Hepatocyte (in vitro differentiated cells): ENCODE data around the gene MED13L.

ENCODE experiments used
- EZH2 ChIP-seq: fragments of 200-600 bp; sonication (generic); IDR thresholded peaks from 2 replicates; pipeline ENCODE4 v1.6.1; 2016; ENCODE audit warnings: antibody characterized with exemption, mild to moderate bottlenecking, borderline replicate concordance
- TF ChIP-seq, protein P1 (sequence below): fragments of 200-600 bp; sonication (generic); IDR thresholded peaks from 2 replicates; pipeline ENCODE4 v1.5.1; 2016; ENCODE audit warnings: antibody characterized with exemption, mild to moderate bottlenecking; ENCODE audit not compliant: poor library complexity

DNA sequence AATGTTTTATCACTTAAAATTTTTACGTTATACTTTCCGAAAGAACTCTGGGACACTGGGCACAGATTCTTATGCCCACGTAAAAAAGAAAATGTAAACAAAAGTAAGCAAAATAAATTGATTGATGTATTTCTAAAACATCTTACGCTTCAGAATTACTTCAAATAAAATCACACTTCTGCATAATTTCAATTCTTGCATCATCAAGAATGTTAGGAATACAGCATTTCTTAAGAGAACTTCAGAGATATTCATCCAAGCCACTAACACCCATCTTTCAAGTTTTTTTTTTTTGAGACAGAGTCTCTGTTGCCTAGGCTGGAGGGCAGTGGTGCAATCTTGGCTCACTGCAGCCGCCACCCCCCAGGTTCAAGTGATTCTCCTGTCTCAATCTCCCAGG lies 180.6 kb downstream of the MED13L start:
- TF ChIP-seq, protein P1, sequence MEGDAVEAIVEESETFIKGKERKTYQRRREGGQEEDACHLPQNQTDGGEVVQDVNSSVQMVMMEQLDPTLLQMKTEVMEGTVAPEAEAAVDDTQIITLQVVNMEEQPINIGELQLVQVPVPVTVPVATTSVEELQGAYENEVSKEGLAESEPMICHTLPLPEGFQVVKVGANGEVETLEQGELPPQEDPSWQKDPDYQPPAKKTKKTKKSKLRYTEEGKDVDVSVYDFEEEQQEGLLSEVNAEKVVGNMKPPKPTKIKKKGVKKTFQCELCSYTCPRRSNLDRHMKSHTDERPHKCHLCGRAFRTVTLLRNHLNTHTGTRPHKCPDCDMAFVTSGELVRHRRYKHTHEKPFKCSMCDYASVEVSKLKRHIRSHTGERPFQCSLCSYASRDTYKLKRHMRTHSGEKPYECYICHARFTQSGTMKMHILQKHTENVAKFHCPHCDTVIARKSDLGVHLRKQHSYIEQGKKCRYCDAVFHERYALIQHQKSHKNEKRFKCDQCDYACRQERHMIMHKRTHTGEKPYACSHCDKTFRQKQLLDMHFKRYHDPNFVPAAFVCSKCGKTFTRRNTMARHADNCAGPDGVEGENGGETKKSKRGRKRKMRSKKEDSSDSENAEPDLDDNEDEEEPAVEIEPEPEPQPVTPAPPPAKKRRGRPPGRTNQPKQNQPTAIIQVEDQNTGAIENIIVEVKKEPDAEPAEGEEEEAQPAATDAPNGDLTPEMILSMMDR = no peak
- TF ChIP-seq EZH2 = no peak
